HG02571 (cell line): ENCODE results near the gene ELF2.
A peak's percentile ranks its signal among the peaks of the same experiment; 100 is the strongest.
"Not testable (repeated sequence)": the region's sequence is repeated elsewhere in the genome, so short reads cannot be mapped to it uniquely, and the experiment has no call there.

ENCODE experiments used
- ATAC-seq: cut with Tn5 transposase; IDR thresholded peaks from one replicate; pipeline ENCODE4 v1.9.1; 2021; ENCODE audit warnings: mild to moderate bottlenecking, moderate library complexity; ENCODE audit not compliant: unreplicated experiment

Gene ELF2

GRCh38 chr4:139024686-139025085 is 152.3 kb downstream of the ELF2 start:
- ATAC-seq, result no peak

- ATAC-seq, result no peak
Measured at GRCh38 chr4:139022835-139023234, 154.2 kb downstream of the ELF2 start.

DNA sequence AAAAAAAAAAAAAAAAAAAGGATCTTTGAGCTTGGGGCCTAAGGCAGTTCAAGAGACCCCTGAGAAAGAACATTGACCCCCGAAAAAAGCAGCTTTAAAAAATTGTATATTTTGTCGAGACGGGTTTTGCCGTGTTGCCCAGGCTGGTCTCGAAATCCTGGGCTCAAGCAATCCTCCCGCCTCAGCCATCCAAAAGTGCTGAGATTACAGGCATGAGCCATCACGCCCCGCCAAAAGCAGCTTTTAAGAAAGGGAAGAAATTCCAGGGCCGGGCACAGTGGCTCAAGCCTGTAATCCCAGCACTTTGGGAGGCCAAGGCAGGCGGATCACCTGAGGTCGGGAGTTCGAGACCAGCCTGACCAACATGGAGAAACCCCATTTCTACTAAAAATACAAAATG is 155.9 kb downstream of the ELF2 start:
- not testable (repeated sequence) for ATAC-seq

DNA sequence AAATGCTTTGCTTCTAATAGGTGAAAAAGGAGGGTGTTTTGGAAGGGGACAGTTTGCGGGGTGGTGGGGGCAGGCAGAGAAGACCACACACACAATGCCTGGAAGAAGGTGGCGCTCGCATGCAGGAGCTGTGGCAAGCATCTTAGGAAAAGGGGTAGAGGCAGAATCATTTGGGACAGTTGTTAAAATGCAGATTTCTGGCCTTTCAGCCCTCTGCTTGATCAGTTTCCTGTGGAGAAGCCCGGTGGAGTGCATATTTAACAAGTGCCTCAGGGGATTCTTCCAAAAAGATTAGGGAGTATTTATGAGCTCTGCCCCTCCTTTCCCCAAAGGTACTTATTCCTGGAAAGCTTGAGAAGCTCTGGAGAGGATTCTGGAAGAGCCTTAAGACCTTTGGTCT is 156.6 kb downstream of the ELF2 start:
- no peak for ATAC-seq

DNA sequence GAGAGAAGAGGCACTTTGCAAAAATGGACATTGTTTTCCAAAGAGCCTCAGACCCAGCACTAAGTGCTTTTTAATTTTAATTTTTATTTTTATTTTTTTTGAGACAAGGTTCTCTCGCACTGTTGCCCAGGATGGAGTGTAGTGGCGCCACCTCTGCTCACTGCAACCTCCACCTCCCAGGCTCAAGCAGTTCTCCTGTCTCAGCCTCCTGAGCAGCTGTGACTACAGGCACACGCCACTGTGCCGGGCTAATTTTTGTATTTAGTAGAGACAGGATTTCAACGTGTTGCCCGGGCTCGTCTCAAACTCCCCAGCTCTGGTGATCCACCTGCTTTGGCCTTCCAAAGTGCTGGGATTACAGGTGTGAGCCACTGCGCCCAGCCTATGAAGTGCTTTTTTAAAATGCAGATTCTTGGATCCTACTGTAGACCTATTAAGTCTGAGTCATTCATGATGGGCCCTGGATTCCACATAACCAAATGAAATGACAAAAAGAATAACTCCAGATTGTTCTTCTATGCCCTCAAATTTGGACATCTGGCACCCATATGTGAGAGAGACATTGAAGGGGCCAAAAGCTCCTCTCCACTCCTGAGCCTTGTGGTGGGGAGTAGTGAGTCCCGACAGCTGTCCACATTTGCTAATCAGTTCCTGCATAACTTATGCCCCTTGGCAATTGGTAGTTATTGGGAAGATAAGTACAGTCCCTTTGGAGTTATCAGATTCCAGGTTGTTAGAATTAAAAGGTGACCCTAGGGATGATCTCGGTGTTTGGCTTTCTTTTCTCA is 157.9 kb downstream of the ELF2 start:
- no peak for ATAC-seq

DNA sequence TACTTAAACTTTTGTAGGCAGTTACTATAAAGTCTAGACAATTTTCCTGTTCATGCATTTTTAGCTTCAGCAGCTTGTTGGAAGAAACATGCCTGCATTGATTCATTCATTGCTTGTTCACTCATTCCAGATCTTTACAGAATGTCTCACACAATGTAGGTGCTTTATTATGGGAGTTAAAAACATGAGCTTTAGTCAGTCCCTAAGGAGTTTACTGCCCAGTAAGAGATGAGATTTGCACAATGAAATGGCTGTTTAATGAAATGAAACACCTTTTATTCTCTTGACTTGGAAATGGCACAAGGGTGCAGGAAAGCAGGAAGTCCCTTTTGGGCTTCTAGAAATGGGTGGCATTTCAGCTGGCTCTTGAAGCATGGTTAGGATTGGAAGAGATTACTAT is 158.5 kb downstream of the ELF2 start:
- no peak for ATAC-seq

DNA sequence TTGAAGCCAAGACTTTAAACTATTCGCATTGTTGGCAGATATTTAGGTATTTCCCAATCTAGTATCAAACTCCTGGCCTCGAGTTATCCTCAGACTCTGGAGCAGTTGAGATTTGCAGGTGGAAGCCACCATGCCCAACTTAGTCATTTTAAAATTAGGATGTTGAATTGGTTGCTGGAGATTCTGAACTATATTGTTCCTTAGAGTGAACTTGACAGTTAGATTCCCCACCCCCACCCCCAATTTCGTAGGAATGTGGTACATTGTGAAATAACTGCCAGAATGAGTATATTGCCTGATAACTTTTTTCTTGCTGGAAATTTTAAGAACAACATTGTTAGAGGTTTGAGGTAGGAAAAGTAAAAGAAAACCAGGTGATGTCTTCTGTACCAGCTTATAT is 159.2 kb downstream of the ELF2 start:
- no peak for ATAC-seq

DNA sequence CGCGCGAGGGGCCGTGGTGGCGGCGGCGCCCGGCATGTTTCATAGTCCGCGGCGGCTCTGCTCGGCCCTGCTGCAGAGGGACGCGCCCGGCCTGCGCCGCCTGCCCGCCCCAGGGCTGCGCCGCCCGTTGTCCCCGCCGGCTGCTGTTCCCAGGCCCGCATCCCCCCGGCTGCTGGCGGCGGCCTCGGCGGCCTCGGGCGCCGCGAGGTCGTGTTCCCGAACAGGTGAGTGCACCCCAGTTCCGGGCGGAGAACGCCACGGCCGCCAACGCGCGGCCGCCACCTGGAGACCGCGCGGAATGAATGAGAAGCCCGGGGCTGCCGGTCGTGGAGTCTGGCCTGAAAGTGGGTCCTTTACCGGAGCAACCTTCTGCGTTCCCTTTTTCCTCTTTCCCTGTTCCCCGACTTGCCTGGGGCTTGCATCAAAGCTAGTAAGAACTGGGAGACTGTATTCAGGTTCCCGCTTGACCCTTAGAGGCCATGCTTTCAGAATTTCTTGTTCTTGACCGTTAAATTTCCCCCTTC is 161.0 kb downstream of the ELF2 start:
- ATAC-seq, result peak; percentile 33

- peak; percentile 94 for ATAC-seq
Measured at GRCh38 chr4:139015269-139015947, 161.6 kb downstream of the ELF2 start, which contains the start of gene NOCT. NOCT (plus strand) TSS chr4:139015781; CDS start chr4:139015982, 201 bp downstream.

DNA sequence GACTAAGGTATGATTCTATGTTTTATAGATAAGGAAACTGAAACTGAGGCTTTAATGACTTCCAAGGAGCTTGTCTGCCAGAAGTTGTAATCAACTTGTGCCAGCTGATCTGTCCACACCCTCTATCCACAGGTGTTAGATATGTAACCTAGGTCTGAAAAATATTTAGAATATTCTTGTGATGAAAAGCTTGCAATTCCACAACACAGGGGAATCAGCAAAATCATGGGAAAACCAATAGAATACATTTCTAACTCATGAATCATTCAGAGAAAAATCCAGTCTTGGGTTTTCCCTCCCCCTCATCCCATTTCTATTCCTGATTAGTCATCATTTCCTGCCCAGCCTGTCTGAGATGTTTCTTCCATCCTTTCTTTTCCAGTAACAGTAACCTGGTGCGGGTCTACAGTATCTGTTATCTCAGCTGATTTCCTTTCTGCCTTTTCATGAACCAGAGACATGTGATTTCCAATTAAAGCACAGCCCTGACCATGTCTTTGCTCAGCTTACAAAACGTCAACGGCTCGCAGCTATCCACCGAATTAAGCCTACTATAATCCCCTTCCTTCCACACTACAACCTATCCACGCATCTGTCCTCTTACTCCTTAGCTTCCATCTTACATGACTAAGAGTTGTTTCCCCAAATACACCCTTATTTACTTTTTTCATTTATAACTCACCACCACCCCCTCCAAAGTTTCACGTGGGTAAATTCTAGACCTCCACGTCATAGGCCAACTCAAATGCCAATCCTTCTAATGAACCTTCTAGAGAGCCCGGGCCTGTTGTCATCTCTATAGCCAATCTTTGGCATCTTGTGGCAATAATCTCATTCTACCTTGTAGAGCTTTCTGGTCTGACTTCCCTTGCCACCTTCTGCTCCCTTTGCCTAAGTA is 162.4 kb downstream of the ELF2 start:
- ATAC-seq, result peak; percentile 7

DNA sequence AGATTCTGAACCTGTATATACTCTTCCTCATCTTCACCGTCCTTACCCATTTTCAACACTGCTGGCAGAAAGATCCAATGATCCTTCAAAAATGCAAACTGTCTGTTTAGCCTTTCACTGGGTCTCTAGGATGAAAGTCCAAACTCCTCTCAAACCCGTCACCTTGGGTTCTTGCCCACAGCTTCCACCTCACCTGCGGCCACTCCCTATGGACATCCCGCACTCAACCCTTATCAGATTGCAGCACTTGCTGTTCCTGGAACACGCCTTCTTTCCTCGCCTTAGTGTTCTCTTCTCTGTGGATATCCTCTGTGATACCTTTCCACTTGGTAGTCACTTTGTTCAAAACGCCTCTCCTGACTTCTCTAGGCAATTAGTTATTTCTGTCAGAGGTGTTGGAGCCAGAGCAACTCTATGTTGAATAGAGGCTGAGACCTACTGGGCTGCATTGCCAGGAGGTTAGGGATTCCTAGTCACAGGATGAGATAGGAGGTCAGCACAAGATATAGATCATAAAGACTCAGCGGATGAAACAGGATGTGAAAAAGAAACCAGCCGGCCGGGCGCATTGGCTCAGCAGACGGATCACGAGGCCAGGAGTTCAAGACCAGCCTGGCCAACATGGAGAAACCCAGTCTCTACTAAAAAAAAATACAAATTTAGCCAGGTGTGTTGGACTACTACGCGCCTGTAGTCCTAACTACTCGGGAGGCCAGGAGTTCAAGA is 165.6 kb downstream of the ELF2 start:
- ATAC-seq, result no peak

DNA sequence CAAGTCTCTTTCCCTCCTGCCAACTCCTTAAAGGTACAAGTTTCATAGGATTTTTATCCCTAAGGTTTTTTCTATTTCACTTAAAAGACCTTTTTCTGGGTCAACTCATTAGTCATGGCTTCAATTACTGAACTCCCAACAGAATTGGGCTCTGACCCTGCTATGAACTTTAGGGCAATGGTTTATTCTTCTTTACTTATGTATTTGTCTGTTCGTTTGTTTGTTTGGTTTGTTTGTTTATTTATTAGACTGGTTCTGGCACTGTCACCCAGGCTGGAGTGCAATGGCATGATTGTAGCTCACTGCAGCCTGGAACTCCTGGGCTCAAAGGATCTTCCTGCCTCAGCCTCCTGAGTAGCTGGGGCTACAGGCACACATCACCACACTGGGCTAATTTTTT is 167.3 kb downstream of the ELF2 start:
- no peak for ATAC-seq

GRCh38 chr4:139008278-139008677 is 168.7 kb downstream of the ELF2 start:
- ATAC-seq, result not testable (repeated sequence)

DNA sequence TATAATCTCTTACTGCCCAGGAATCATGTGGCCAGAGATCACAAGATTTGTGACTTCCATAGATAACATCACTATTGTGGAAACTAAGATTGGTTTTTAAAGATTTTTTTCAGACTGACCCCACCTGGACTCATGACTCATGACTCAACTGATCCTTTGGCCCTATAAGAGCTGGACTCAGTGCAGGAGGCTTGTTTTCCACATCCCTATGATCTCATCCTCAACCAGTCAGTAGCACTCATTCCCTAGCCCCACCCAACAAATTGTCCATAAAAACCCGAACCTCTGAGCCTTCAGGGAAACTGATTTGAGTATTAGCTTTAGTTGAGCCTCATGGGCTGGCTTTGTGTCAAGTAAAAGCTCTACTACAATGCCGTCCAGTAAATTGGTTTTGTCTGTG is 169.4 kb downstream of the ELF2 start:
- ATAC-seq, result no peak
